H1 (cell line): ENCODE measurements around the gene CYTIP. TPM values are rescaled to one million over a fixed set of nuclear protein-coding genes. Genes with fewer than 3 reads are reported as not detected.

ENCODE experiments used
- CTCF ChIA-PET: fragments of 300-600 bp; sonication (Branson Sonifier 250); formaldehyde crosslinking; loops from one replicate; lab custom pipeline; 2021; ENCODE audit not compliant: partially characterized antibody; lab: Charles Lee
- POLR2A ChIA-PET: fragments of 300-600 bp; sonication (Branson Sonifier 250); formaldehyde crosslinking; loops from one replicate; lab custom pipeline; 2021; ENCODE audit warnings: inconsistent platforms; ENCODE audit not compliant: partially characterized antibody; lab: Charles Lee
- DNase-seq, 2 experiments: peaks; one replicate each; pipeline versions ENCODE4 v3.0.0 to v3.0.0-alpha.2; 2010 to 2022; ENCODE audit warnings: low spot score in 2 of 2, low read depth in 1 of 2, mixed read lengths in 1 of 2
- FAIRE-seq: peaks from 2 replicates; lab custom pipeline; 2011; peaks lifted over from hg19 to GRCh38; lab: Jason Lieb, UNC
- H2AFZ ChIP-seq: 2 replicates; pipeline ENCODE4 v1.8.1; 2012; ENCODE audit warnings: low read length, inconsistent platforms
- H2AK5ac ChIP-seq: 2 replicates; pipeline ENCODE4 v1.6.1; 2013; ENCODE audit warnings: low read depth, low read length
- H2BK120ac ChIP-seq: replicated peaks from 2 replicates; pipeline ENCODE3; 2013; ENCODE audit warnings: low read depth, low read length, inconsistent platforms
- H2BK12ac ChIP-seq: 2 replicates; pipeline ENCODE4 v1.6.1; 2013; ENCODE audit warnings: low read depth, low read length
- H2BK15ac ChIP-seq: 2 replicates; pipeline ENCODE4 v1.6.1; 2013; ENCODE audit warnings: low read length
- H2BK20ac ChIP-seq: 2 replicates; pipeline ENCODE4 v1.6.1; 2013; ENCODE audit warnings: low read length
- H2BK5ac ChIP-seq: 2 replicates; pipeline ENCODE4 v1.6.1; 2013; ENCODE audit warnings: low read depth, low read length
- H3K14ac ChIP-seq: 2 replicates; pipeline ENCODE4 v1.6.1; 2013; ENCODE audit warnings: inconsistent platforms; ENCODE audit not compliant: insufficient read length
- H3K18ac ChIP-seq: 2 replicates; pipeline ENCODE4 v1.6.1; 2013; ENCODE audit warnings: low read length; ENCODE audit errors: extremely low read depth
- H3K23ac ChIP-seq: 2 replicates; pipeline ENCODE4 v1.6.1; 2013; ENCODE audit warnings: inconsistent platforms; ENCODE audit not compliant: insufficient read length
- H3K23me2 ChIP-seq: 2 replicates; pipeline ENCODE4 v1.6.1; 2013; ENCODE audit warnings: low read depth, low read length
- H3K27ac ChIP-seq: 2 replicates; pipeline ENCODE4 v1.6.1; 2011; ENCODE audit warnings: low read depth, low read length, inconsistent platforms
- H3K27me3 ChIP-seq, 4 experiments: replicated peaks in 1 of 4; 1 replicate in 1 of 4; 2 replicates in 3 of 4; pipeline versions ENCODE4 v1.6.1 to v1.8.1; 2011 to 2013; ENCODE audit warnings: low read length in 3 of 4, mild to moderate bottlenecking in 3 of 4, inconsistent platforms in 2 of 4, mixed read lengths in 2 of 4, moderate library complexity in 1 of 4; ENCODE audit not compliant: control insufficient read depth in 3 of 4, insufficient read depth in 3 of 4; ENCODE audit errors: extremely low read depth in 1 of 4
- H3K36me3 ChIP-seq, 4 experiments: 2 replicates each; pipeline versions ENCODE4 v1.6.1 to v1.8.1; 2011 to 2013; ENCODE audit warnings: mild to moderate bottlenecking in 4 of 4, low read length in 3 of 4, moderate library complexity in 2 of 4, control low read depth in 1 of 4, inconsistent platforms in 1 of 4; ENCODE audit not compliant: insufficient read depth in 4 of 4, control insufficient read depth in 2 of 4
- H3K4ac ChIP-seq: replicated peaks from 2 replicates; pipeline ENCODE3; 2013; ENCODE audit warnings: low read length, low read depth, mixed read lengths, inconsistent platforms; ENCODE audit not compliant: insufficient read length
- H3K4me1 ChIP-seq, 4 experiments: replicated peaks in 1 of 4; 1 replicate in 1 of 4; 2 replicates in 3 of 4; pipeline versions ENCODE4 v1.6.1 to v1.8.1; 2011 to 2013; ENCODE audit warnings: low read length in 3 of 4, inconsistent platforms in 2 of 4, mixed read lengths in 1 of 4; ENCODE audit not compliant: insufficient read depth in 4 of 4, control insufficient read depth in 3 of 4
- H3K4me2 ChIP-seq, 2 experiments: 2 replicates each; pipeline versions ENCODE4 v1.6.1 to v1.8.1; 2011 to 2013; ENCODE audit warnings: low read depth in 2 of 2, low read length in 2 of 2, control low read depth in 1 of 2, inconsistent platforms in 1 of 2, mild to moderate bottlenecking in 1 of 2; ENCODE audit not compliant: insufficient read depth in 1 of 2
- H3K4me3 ChIP-seq, 4 experiments: fragments of 200-600, 300-600 bp in 1 of 4; sonication (generic), shearing (Covaris generic), sonication (Bioruptor Twin) in 1 of 4; 2 replicates each; pipeline versions ENCODE4 v1.5.1 to v1.8.1; 2011 to 2016; ENCODE audit warnings: low read length in 4 of 4, low read depth in 3 of 4, control low read depth in 2 of 4, inconsistent platforms in 2 of 4, mild to moderate bottlenecking in 2 of 4, mixed read lengths in 1 of 4, moderate library complexity in 1 of 4; ENCODE audit not compliant: insufficient read depth in 2 of 4; ENCODE audit errors: extremely low read depth in 1 of 4
- H3K56ac ChIP-seq: replicated peaks from 2 replicates; pipeline ENCODE3; 2013; ENCODE audit warnings: low read depth, mild to moderate bottlenecking, mixed read lengths, low read length, inconsistent platforms; ENCODE audit not compliant: insufficient read length
- H3K79me1 ChIP-seq: 2 replicates; pipeline ENCODE4 v1.6.1; 2013; ENCODE audit warnings: low read depth, low read length, control low read depth
- H3K79me2 ChIP-seq, 2 experiments: 2 replicates each; pipeline versions ENCODE4 v1.6.1 to v1.8.1; 2012 to 2013; ENCODE audit warnings: low read length in 2 of 2, mild to moderate bottlenecking in 2 of 2, inconsistent platforms in 1 of 2; ENCODE audit not compliant: insufficient read depth in 2 of 2, control insufficient read depth in 1 of 2
- H3K9ac ChIP-seq, 4 experiments: replicated peaks in 1 of 4; 1 replicate in 1 of 4; 2 replicates in 3 of 4; pipeline versions ENCODE4 v1.6.1 to v1.8.1; 2011 to 2013; ENCODE audit warnings: low read depth in 3 of 4, low read length in 3 of 4, control low read depth in 2 of 4, mild to moderate bottlenecking in 2 of 4, moderate library complexity in 2 of 4, inconsistent platforms in 1 of 4; ENCODE audit errors: extremely low read depth in 1 of 4
- H3K9me3 ChIP-seq, 2 experiments: 2 replicates each; pipeline versions ENCODE4 v1.6.1 to v1.8.1; 2012 to 2013; ENCODE audit warnings: mild to moderate bottlenecking in 2 of 2, moderate library complexity in 2 of 2, control low read depth in 1 of 2, inconsistent platforms in 1 of 2, low read depth in 1 of 2, low read length in 1 of 2, mixed read lengths in 1 of 2; ENCODE audit not compliant: insufficient read depth in 2 of 2
- H4K20me1 ChIP-seq, 2 experiments: replicated peaks in 1 of 2; 2 replicates each; pipeline versions ENCODE3 to v1.8.1; 2011 to 2013; ENCODE audit warnings: inconsistent platforms in 2 of 2, low read length in 2 of 2, mild to moderate bottlenecking in 1 of 2; ENCODE audit not compliant: insufficient read depth in 2 of 2, control insufficient read depth in 1 of 2
- H4K5ac ChIP-seq: 2 replicates; pipeline ENCODE4 v1.6.1; 2013; ENCODE audit warnings: low read length, low read depth, mixed read lengths, inconsistent platforms; ENCODE audit not compliant: insufficient read length
- H4K8ac ChIP-seq: 2 replicates; pipeline ENCODE4 v1.8.0; 2013; ENCODE audit warnings: mild to moderate bottlenecking, moderate library complexity, low read length, inconsistent platforms; ENCODE audit not compliant: insufficient read depth; ENCODE audit errors: extremely low read depth
- H4K91ac ChIP-seq: replicated peaks from 2 replicates; pipeline ENCODE3; 2013; ENCODE audit warnings: low read length, mixed read lengths, inconsistent platforms; ENCODE audit not compliant: insufficient read length
- EGR1 ChIP-seq: IDR thresholded peaks from 2 replicates; pipeline ENCODE4 v1.6.1; 2011; ENCODE audit warnings: low read depth, low read length, borderline replicate concordance
- SUZ12 ChIP-seq: fragments of 200-600 bp; sonication (generic); IDR thresholded peaks from 2 replicates; pipeline ENCODE4 v1.6.1; 2012; ENCODE audit warnings: mild to moderate bottlenecking, inconsistent platforms, low read length, moderate library complexity, mixed read lengths
- WGBS, 2 experiments: shearing (Covaris generic) in 1 of 2; methylation state at CpG; one replicate each; pipeline versions ENCODE4 v1.1.6 to v1.1.7; 2013 to 2015; ENCODE audit warnings: low lambda C conversion rate in 2 of 2, mixed read lengths in 2 of 2, inconsistent platforms in 1 of 2, low coverage in 1 of 2, missing lambda C conversion rate in 1 of 2; ENCODE audit not compliant: insufficient replicate concordance in 2 of 2, insufficient coverage in 1 of 2, insufficient read length in 1 of 2; ENCODE audit errors: extremely low coverage in 1 of 2, missing lambda C conversion rate in 1 of 2; 5-methylcytosine and 5-hydroxymethylcytosine counted together
- polyA plus RNA-seq, 7 experiments: library from polyadenylated mRNA; depleted of rRNA in 3 of 7; stranded (reverse) in 5 of 7; unstranded in 2 of 7; fragments of >200 nt in 5 of 7; fragments of 200-250 nt in 2 of 7; gene quantifications; 1 replicate in 5 of 7; 2 replicates in 1 of 7; 4 replicates in 1 of 7; pipeline versions ENCODE4 v1.2.1 to v1.2.3, GENCODE V29; 2011 to 2013; ENCODE audit warnings: missing spikeins in 2 of 7, mixed read lengths in 2 of 7
- total RNA-seq: library from RNA; stranded (reverse); fragmentation: NEBNext Ultra II Directional; extraction: Animal tissue kit (Norgen Biotek cat#: 25700); gene quantifications from 2 replicates; pipeline ENCODE4 v1.2.1, GENCODE V29; 2021
- TF ChIP-seq, protein P1 (sequence below): IDR thresholded peaks from 2 replicates; pipeline ENCODE4 v1.6.1; 2011; ENCODE audit warnings: low read depth, mild to moderate bottlenecking, low read length; ENCODE audit not compliant: insufficient read depth

CYTIP gene
- total and polyA plus RNA-seq, 2 of the 8 experiments (the other 6 are each of a cell fraction or from before 2014, with no cell fraction given), result 0.12 TPM; not detected in 1

DNA sequence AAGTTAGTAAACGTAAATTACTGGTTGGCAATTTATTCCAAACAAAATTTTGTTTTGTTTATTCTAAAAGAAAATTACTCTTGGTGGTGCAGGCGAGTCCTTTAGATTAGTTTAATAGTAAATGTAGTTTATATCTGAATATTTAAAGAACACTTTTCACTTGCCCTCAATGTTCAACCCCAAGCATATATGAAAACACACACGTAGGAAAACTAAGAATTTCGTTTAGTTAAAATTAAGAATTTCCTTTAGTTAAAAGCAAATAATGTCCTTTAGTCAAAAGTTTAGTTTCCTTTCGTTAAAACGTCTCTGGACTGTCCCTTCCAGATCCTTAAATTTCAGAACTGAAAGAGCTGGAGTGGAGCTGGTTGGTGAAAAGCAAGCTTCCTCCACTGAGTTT lies 19.1 kb upstream of the CYTIP start:
- no peak overlapping the region for H4K8ac ChIP-seq
- FAIRE-seq (no peak), DNase-seq (no peak)
- POLR2A ChIA-PET, result no interaction called here
- H3K23ac ChIP-seq, result no peak overlapping the region
- H3K36me3 ChIP-seq, result no peaks in the 10 kb centered on the region
- H2AK5ac ChIP-seq, result no peak overlapping the region
- H3K27ac ChIP-seq, result no peak overlapping the region
- CTCF ChIA-PET, result interaction anchor here (1.2 kb wide), 1 partner anchor 127 kb away, joined by 4 read pairs; no protein-coding TSS in a partner anchor
- H3K14ac ChIP-seq, result no peak overlapping the region
- no peak overlapping the region for H2AFZ ChIP-seq
- no peak overlapping the region for H3K18ac ChIP-seq
- H2BK15ac ChIP-seq, result no peak overlapping the region
- H4K5ac ChIP-seq, result no peak overlapping the region
- no peaks in the 10 kb centered on the region for H3K9me3 ChIP-seq
- H3K9ac ChIP-seq, result no peak overlapping the region
- no peak overlapping the region for H3K56ac ChIP-seq
- H3K4me1 ChIP-seq, result peaks cover 0 to 8% (median 1%) of the 10 kb centered on the region in 4 experiments; a peak in 2 of 7 replicates
- no peaks in the 10 kb centered on the region for H3K79me2 ChIP-seq
- no peaks in the 10 kb centered on the region for H3K79me1 ChIP-seq
- no peak overlapping the region for H2BK5ac ChIP-seq
- H3K27me3 ChIP-seq, result no peaks in the 10 kb centered on the region
- H4K91ac ChIP-seq, result no peak overlapping the region
- no peak overlapping the region for H2BK20ac ChIP-seq
- no peak overlapping the region for H3K4ac ChIP-seq
- no peak overlapping the region for H2BK120ac ChIP-seq
- H4K20me1 ChIP-seq, result no peaks in the 10 kb centered on the region
- H3K23me2 ChIP-seq, result no peaks in the 10 kb centered on the region
- H3K4me2 ChIP-seq, result no peak overlapping the region
- H3K4me3 ChIP-seq, result no peak overlapping the region
- WGBS, 2 experiments, result 88% methylated on average over 6 of the region's 6 CpGs; no CpG with 5 or more reads in 1 of the 2 experiments
- H2BK12ac ChIP-seq, result no peak overlapping the region
- TF ChIP-seq, protein P1, sequence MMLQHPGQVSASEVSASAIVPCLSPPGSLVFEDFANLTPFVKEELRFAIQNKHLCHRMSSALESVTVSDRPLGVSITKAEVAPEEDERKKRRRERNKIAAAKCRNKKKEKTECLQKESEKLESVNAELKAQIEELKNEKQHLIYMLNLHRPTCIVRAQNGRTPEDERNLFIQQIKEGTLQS, result no peak
- no peak for TF ChIP-seq EGR1
- TF ChIP-seq SUZ12, result no peak
